ENCODE results near the gene YBEY. TPM values are rescaled to one million over a fixed set of nuclear protein-coding genes. Genes with fewer than 3 reads are reported as not detected.
A peak's percentile ranks its signal among the peaks of the same experiment; 100 is the strongest.
"Not testable (repeated sequence)": the region's sequence is repeated elsewhere in the genome, so short reads cannot be mapped to it uniquely, and the experiment has no call there.

YBEY gene
- total RNA-seq (2014; rRNA removed; shearing (Covaris generic)), result 28.0 and 35.0 TPM in 2 replicates

GRCh38 chr21:46285761-46286647 is at the start of gene YBEY:
TSS of gene YBEY (plus strand) at chr21:46286342. CDS start at chr21:46286914, 572 bp downstream.
- peak; percentile 97 for DNase-seq
- Histone ChIP-seq H3K27me3 (ENCODE audit: control insufficient read depth, insufficient read depth, low read length) (no peaks in the 10 kb centered on the region), H3K36me3 (replicated peaks; ENCODE audit: control insufficient read depth, insufficient read depth, low read length) (peaks cover 5% of the 10 kb centered on the region), H3K4me3 (ENCODE audit: insufficient read depth, low read depth, low read length) (peak within 1 kb of the TSS; percentile 88)

- no peak overlapping the region for H3K4me3 ChIP-seq (ENCODE audit: insufficient read depth, low read depth, low read length)
- no peak for DNase-seq
- H3K36me3 ChIP-seq (replicated peaks; ENCODE audit: control insufficient read depth, insufficient read depth, low read length), result peaks cover 41% of the 10 kb centered on the region
- no peaks in the 10 kb centered on the region for H3K27me3 ChIP-seq (ENCODE audit: control insufficient read depth, insufficient read depth, low read length)
These were observed 48.7 kb upstream of the YBEY start for GRCh38 chr21:46237474-46237873.

- Histone ChIP-seq H3K27me3 (ENCODE audit: control insufficient read depth, insufficient read depth, low read length) (no peaks in the 10 kb centered on the region), H3K36me3 (replicated peaks; ENCODE audit: control insufficient read depth, insufficient read depth, low read length) (peaks cover 50% of the 10 kb centered on the region), H3K4me3 (ENCODE audit: insufficient read depth, low read depth, low read length) (no peak overlapping the region)
- no peak for DNase-seq
These were observed 46.3 kb upstream of the YBEY start for GRCh38 chr21:46239817-46240325.

- not testable (repeated sequence) for DNase-seq; H3K27me3 ChIP-seq (ENCODE audit: control insufficient read depth, insufficient read depth, low read length); H3K4me3 ChIP-seq (ENCODE audit: insufficient read depth, low read depth, low read length)
- peaks cover 50% of the 10 kb centered on the region for H3K36me3 ChIP-seq (replicated peaks; ENCODE audit: control insufficient read depth, insufficient read depth, low read length)
These were observed 44.6 kb upstream of the YBEY start for GRCh38 chr21:46241577-46241976.

GRCh38 chr21:46243325-46243724 is 42.8 kb upstream of the YBEY start:
- no peak for DNase-seq
- peaks cover 56% of the 10 kb centered on the region for H3K36me3 ChIP-seq (replicated peaks; ENCODE audit: control insufficient read depth, insufficient read depth, low read length)
- H3K4me3 ChIP-seq (ENCODE audit: insufficient read depth, low read depth, low read length), result no peak overlapping the region
- no peaks in the 10 kb centered on the region for H3K27me3 ChIP-seq (ENCODE audit: control insufficient read depth, insufficient read depth, low read length)

GRCh38 chr21:46243960-46244361 is 42.2 kb upstream of the YBEY start:
- Histone ChIP-seq H3K36me3 (replicated peaks; ENCODE audit: control insufficient read depth, insufficient read depth, low read length) (peaks cover 56% of the 10 kb centered on the region), H3K27me3 (ENCODE audit: control insufficient read depth, insufficient read depth, low read length) (no peaks in the 10 kb centered on the region), H3K4me3 (ENCODE audit: insufficient read depth, low read depth, low read length) (no peak overlapping the region)
- no peak for DNase-seq

GRCh38 chr21:46244602-46245001 is 41.5 kb upstream of the YBEY start:
- H3K36me3 ChIP-seq (replicated peaks; ENCODE audit: control insufficient read depth, insufficient read depth, low read length), result peaks cover 54% of the 10 kb centered on the region

GRCh38 chr21:46245213-46245915 is 40.8 kb upstream of the YBEY start:
- no peak for DNase-seq
- no peaks in the 10 kb centered on the region for H3K27me3 ChIP-seq (ENCODE audit: control insufficient read depth, insufficient read depth, low read length)
- H3K36me3 ChIP-seq (replicated peaks; ENCODE audit: control insufficient read depth, insufficient read depth, low read length), result peaks cover 58% of the 10 kb centered on the region
- H3K4me3 ChIP-seq (ENCODE audit: insufficient read depth, low read depth, low read length), result no peak overlapping the region

More at GRCh38 chr21:46244602-46245001, 41.5 kb upstream of the YBEY start:
- no peak overlapping the region for H3K4me3 ChIP-seq (ENCODE audit: insufficient read depth, low read depth, low read length)
- no peak for DNase-seq
- H3K27me3 ChIP-seq (ENCODE audit: control insufficient read depth, insufficient read depth, low read length), result no peaks in the 10 kb centered on the region

- Histone ChIP-seq H3K4me3 (ENCODE audit: insufficient read depth, low read depth, low read length) (no peak overlapping the region), H3K27me3 (ENCODE audit: control insufficient read depth, insufficient read depth, low read length) (no peaks in the 10 kb centered on the region), H3K36me3 (replicated peaks; ENCODE audit: control insufficient read depth, insufficient read depth, low read length) (peaks cover 56% of the 10 kb centered on the region)
- no peak for DNase-seq
These were observed 39.8 kb upstream of the YBEY start for GRCh38 chr21:46246345-46246744.

- Histone ChIP-seq H3K27me3 (ENCODE audit: control insufficient read depth, insufficient read depth, low read length) (no peaks in the 10 kb centered on the region), H3K4me3 (ENCODE audit: insufficient read depth, low read depth, low read length) (no peak overlapping the region), H3K36me3 (replicated peaks; ENCODE audit: control insufficient read depth, insufficient read depth, low read length) (peaks cover 50% of the 10 kb centered on the region)
- DNase-seq, result no peak
These were observed 38.3 kb upstream of the YBEY start for GRCh38 chr21:46247699-46248421.

GRCh38 chr21:46248422-46248782 is 37.7 kb upstream of the YBEY start:
- H3K36me3 ChIP-seq (replicated peaks; ENCODE audit: control insufficient read depth, insufficient read depth, low read length), result peaks cover 52% of the 10 kb centered on the region
- no peak for DNase-seq
- H3K27me3 ChIP-seq (ENCODE audit: control insufficient read depth, insufficient read depth, low read length), result no peaks in the 10 kb centered on the region
- H3K4me3 ChIP-seq (ENCODE audit: insufficient read depth, low read depth, low read length), result no peak overlapping the region

- no peak for DNase-seq
- Histone ChIP-seq H3K27me3 (ENCODE audit: control insufficient read depth, insufficient read depth, low read length) (no peaks in the 10 kb centered on the region), H3K36me3 (replicated peaks; ENCODE audit: control insufficient read depth, insufficient read depth, low read length) (peaks cover 52% of the 10 kb centered on the region), H3K4me3 (ENCODE audit: insufficient read depth, low read depth, low read length) (no peak overlapping the region)
These were observed 37.3 kb upstream of the YBEY start for GRCh38 chr21:46248827-46249226.

- Histone ChIP-seq H3K4me3 (ENCODE audit: insufficient read depth, low read depth, low read length) (no peak overlapping the region), H3K36me3 (replicated peaks; ENCODE audit: control insufficient read depth, insufficient read depth, low read length) (peaks cover 52% of the 10 kb centered on the region), H3K27me3 (ENCODE audit: control insufficient read depth, insufficient read depth, low read length) (no peaks in the 10 kb centered on the region)
- DNase-seq, result no peak
These were observed 35.9 kb upstream of the YBEY start for GRCh38 chr21:46250146-46250725.

- H3K4me3 ChIP-seq (ENCODE audit: insufficient read depth, low read depth, low read length), result no peak overlapping the region
- no peak for DNase-seq
- peaks cover 53% of the 10 kb centered on the region for H3K36me3 ChIP-seq (replicated peaks; ENCODE audit: control insufficient read depth, insufficient read depth, low read length)
- no peaks in the 10 kb centered on the region for H3K27me3 ChIP-seq (ENCODE audit: control insufficient read depth, insufficient read depth, low read length)
These were observed 33.3 kb upstream of the YBEY start for GRCh38 chr21:46252840-46253239.

Data from H7 (cell line).